Nucleus accumbens (tissue), 56 donors: ENCODE results near the gene SLC16A14.
A peak's percentile ranks its signal among the peaks of the same experiment; 100 is the strongest.

Source experiments
- DNase-seq, 56 donors: peaks; one replicate each; lab custom pipeline; 2025; lab: John Stamatoyannopoulos, UW

The SLC16A14 gene

GRCh38 chr2:230043461-230043860 lies 25.3 kb downstream of the SLC16A14 start:
- DNase-seq = no peak

GRCh38 chr2:230043025-230043424 lies 25.7 kb downstream of the SLC16A14 start:
- DNase-seq = no peak

DNA sequence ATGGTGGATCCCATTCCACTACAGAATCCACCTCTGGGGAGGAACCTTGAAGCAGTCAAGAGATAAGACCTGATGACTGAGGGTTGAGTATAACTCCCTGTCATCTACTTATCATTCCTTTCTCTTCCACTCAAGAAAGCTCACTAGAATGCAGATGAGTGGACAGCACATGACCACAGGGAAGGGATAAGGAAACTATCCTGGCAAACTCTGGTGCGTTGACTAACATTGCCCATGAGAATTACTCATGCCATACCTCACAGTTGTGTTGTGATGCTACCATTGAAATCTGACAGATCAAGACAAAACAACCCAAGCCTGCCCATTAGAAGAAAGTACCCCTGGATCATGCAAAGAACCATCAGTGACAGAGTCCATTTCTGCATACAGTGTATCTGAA lies 26.5 kb downstream of the SLC16A14 start:
- DNase-seq = no peak

DNA sequence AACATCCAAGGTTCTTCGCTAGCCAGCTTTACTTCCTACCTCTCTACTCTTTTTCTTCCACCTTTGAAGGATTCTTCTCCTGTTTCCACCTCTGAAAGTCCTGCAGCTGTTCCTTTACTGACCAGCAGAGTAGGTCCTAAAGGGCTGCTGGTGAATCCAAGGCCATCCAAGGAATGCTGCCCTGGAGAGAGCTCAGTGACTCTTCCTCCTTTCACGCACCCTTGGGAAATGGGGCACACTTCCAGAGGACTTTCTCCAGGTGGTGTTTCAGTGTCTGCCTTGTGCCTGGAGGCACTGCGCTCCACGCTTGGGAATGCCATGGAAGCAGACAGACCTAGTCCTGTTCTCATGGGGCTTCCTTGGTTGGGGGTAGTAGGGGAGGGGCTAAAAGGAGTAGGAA lies 45.4 kb downstream of the SLC16A14 start:
- DNase-seq = no peak

- DNase-seq = no peak
Measured at GRCh38 chr2:230019742-230020141, 49.0 kb downstream of the SLC16A14 start.

DNA sequence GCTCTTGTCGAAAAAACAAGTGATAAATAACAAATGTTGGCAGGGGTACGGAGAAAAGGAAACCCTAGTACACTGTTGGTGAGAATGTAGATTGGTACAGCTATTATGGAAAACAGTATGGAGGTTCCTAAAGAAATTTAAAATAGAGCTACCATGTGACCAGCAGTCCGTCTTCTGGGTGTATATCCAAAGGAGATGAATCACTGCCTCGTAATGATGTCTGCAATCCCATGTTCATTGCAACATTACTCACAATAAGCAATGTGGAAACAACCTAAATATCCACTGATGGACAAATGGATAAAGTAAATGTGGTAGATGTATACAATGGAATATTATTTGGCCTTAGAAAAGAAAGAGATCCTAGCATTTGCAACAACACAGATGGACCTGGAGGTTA lies 50.6 kb downstream of the SLC16A14 start:
- no peak for DNase-seq

- DNase-seq = no peak
Measured at GRCh38 chr2:230016844-230017243, 51.9 kb downstream of the SLC16A14 start.

- no peak for DNase-seq
Measured at GRCh38 chr2:230012267-230012884, 56.3 kb downstream of the SLC16A14 start.

- DNase-seq = no peak
Measured at GRCh38 chr2:230011617-230012016, 57.1 kb downstream of the SLC16A14 start.

- DNase-seq = no peak
Measured at GRCh38 chr2:230010501-230010900, 58.2 kb downstream of the SLC16A14 start.

GRCh38 chr2:230008708-230009066 lies 60.0 kb downstream of the SLC16A14 start:
- DNase-seq = no peak

GRCh38 chr2:230007931-230008707 lies 60.6 kb downstream of the SLC16A14 start:
- peak in 47 of 56 donors; percentile 3 to 84 (median 40) for DNase-seq

DNA sequence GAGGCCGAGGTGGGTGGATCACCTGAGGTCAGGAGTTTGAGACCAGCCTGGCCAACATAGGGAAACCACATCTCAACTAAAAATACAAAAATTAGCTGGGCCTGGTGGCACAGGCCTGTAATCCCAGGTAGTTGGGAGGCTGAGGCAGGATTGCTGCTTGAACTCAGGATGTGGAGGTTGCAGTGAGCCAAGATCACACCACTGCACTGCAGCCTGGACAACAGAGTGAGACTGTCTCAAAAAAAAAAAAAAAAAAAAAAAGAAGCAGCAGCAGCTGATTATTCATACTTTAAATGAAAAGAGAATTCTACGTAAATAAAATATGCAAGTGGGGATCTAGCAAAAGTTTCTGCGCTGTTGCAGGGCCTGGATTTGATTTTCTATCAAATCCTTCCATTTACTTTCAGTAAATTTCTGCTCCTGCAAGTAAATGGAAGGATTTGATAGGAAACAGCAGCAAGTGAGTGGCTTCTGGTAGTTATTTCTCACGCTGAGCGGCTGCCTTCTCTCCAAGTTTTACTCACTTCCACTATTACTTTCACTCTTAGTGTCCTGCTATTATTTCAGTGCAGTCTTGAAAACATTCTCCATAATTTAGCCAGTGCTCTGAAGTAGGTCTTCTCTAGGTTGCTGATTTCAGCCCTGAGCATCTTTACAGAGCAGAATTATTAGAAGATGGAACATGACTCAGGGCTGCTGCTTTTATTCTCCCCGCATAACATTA lies 68.4 kb downstream of the SLC16A14 start:
- DNase-seq = peak in 1 of 56 donors; percentile 4

GRCh38 chr2:229997565-229997964 lies 71.2 kb downstream of the SLC16A14 start:
- DNase-seq = no peak

DNA sequence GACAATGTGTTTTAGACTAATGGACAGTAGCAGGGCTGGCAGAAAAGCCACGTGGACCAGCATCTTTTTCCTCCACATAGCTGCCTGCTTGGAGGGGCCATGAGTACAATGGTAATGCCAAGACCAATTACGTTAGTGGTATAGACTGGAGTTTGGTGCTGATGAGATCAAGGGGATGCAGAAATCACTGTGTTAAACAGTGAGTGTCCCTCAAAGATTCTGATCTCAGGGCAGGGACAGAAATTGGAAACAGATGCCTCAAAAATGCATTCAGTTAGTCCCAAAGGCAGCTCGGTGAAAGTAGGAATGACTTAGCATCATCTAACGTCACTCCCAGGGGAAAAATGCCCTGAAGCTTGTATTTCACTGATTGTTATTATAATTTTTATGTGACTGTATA lies 72.4 kb downstream of the SLC16A14 start:
- no peak for DNase-seq

DNA sequence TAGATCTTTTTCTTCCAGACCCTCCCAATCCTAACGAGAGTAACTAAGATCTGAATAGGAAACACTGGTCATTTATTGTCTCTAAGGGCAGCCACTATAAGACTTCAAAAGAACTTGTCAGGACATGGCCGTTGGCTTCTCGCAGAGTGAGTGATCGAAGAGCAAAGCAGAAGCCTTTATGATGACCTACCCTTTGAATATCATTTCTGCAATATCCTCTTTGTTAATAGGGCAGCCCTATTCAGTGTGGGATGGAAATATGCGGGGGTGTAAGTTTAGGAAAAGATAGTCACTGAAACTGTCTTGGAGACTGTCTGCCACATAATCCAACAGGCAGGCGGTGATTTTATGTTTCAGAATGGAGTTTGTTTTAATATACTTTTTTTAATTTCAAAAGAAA lies 75.5 kb downstream of the SLC16A14 start:
- no peak for DNase-seq
